Measurements from ENCODE around the gene NR1H2.

DNA sequence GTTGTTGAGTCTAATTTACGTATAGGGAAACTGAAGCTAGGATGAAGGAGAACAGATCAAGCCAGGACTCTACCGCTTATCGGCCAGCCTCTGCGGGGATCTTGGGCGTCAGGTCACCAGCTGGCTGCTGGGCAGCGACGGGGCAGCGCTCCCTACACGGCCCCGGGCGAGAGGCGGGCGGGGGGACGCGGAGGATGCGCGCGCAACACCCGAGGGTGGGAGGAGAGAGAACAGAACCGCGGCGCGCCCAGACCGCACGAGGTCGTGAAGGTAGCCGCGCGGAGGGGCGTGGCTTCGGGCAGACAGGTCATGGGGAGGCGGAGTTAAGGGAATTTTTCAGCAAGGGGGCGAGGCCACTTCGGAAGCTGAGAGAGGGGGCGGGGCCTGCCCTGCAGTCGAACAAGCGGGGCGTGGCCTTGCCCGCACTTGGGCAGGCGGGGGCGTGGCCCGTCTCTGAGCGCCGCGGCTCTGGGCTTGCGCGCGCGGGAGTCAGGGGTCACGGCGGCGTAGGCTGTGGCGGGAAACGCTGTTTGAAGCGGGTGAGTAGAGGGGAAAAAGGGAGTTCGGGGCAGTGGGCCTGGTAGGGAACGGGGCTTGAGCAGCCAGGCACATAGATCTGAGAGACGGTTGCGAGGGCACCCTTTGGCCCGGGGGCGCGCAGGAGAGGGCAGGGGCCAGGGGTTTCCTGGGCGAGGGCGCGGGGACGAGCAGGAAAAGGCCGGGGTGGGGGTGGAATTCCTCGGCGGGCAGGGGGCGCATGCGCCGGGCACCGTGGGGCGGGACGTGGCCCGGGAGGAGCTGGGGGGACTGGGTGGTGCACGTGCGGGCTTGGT, 7.8 kb downstream of the NR1H2 start, which contains the start of gene POLD1:
- TF ChIP-seq, protein P1, sequence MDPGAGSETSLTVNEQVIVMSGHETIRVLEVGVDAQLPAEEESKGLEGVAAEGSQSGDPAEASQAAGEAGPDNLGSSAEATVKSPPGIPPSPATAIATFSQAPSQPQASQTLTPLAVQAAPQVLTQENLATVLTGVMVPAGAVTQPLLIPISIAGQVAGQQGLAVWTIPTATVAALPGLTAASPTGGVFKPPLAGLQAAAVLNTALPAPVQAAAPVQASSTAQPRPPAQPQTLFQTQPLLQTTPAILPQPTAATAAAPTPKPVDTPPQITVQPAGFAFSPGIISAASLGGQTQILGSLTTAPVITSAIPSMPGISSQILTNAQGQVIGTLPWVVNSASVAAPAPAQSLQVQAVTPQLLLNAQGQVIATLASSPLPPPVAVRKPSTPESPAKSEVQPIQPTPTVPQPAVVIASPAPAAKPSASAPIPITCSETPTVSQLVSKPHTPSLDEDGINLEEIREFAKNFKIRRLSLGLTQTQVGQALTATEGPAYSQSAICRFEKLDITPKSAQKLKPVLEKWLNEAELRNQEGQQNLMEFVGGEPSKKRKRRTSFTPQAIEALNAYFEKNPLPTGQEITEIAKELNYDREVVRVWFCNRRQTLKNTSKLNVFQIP (CRISPR knock-in tag; IDR thresholded peaks at IDR 0.05; ENCODE audit: borderline replicate concordance, low read depth) = no peak
- TF ChIP-seq ARNTL (CRISPR knock-in tag; IDR thresholded peaks at IDR 0.05; ENCODE audit: borderline replicate concordance, low read depth) = no peak
- no peak for TF ChIP-seq ZNF565 (CRISPR knock-in tag; conservative IDR thresholded peaks at IDR 0.05; ENCODE audit: low read depth)
- no peak for TF ChIP-seq ZFP30 (CRISPR knock-in tag; IDR thresholded peaks at IDR 0.05)
- no peak for TF ChIP-seq ISL1 (CRISPR knock-in tag; IDR thresholded peaks at IDR 0.05)

Measured in SK-N-SH treated with all-trans-retinoic acid at 6 μM for 48 hours (cell line).